Mesendoderm (in vitro differentiated cells): Measurements from ENCODE around the gene MTREX.

ENCODE experiments used
- DNase-seq: peaks from one replicate; pipeline ENCODE4 v3.0.0; 2013
- H2AK5ac ChIP-seq: 2 replicates; pipeline ENCODE4 v1.6.1; 2013; ENCODE audit warnings: low read length, inconsistent platforms
- H2BK120ac ChIP-seq: 2 replicates; pipeline ENCODE4 v1.6.1; 2013; ENCODE audit warnings: low read depth, mild to moderate bottlenecking, low read length, moderate library complexity, mixed read lengths
- H2BK15ac ChIP-seq: replicated peaks from 2 replicates; pipeline ENCODE4 v1.6.1; 2013; ENCODE audit warnings: low read depth, mild to moderate bottlenecking, moderate library complexity
- H2BK5ac ChIP-seq: 2 replicates; pipeline ENCODE4 v1.6.1; 2013; ENCODE audit warnings: low read length, inconsistent platforms
- H3K18ac ChIP-seq: 2 replicates; pipeline ENCODE4 v1.6.1; 2013; ENCODE audit warnings: mild to moderate bottlenecking, low read length, mixed read lengths
- H3K23ac ChIP-seq: one replicate; pipeline ENCODE4 v1.6.1; 2013; ENCODE audit warnings: low read length
- H3K27ac ChIP-seq: 2 replicates; pipeline ENCODE4 v1.5.1; 2013; ENCODE audit warnings: low read depth, mild to moderate bottlenecking, inconsistent platforms, low read length, moderate library complexity
- H3K27me3 ChIP-seq: 2 replicates; pipeline ENCODE4 v1.6.1; 2013; ENCODE audit warnings: low read length, control low read depth, mild to moderate bottlenecking, inconsistent platforms; ENCODE audit not compliant: insufficient read depth, poor library complexity
- H3K36me3 ChIP-seq: 2 replicates; pipeline ENCODE4 v1.6.1; 2013; ENCODE audit warnings: low read length, inconsistent platforms; ENCODE audit not compliant: control insufficient read depth, insufficient read depth
- H3K4ac ChIP-seq: one replicate; pipeline ENCODE4 v1.6.1; 2013; ENCODE audit warnings: low read depth, mild to moderate bottlenecking, low read length, moderate library complexity
- H3K4me1 ChIP-seq: 2 replicates; pipeline ENCODE4 v1.6.1; 2013; ENCODE audit warnings: low read depth, low read length, inconsistent platforms; ENCODE audit not compliant: control insufficient read depth
- H3K4me2 ChIP-seq: 2 replicates; pipeline ENCODE4 v1.6.1; 2013; ENCODE audit warnings: low read length
- H3K4me3 ChIP-seq: 2 replicates; pipeline ENCODE4 v1.5.1; 2013; ENCODE audit warnings: mild to moderate bottlenecking, low read length
- H3K56ac ChIP-seq: one replicate; pipeline ENCODE4 v1.6.1; 2013; ENCODE audit warnings: low read length
- H3K79me1 ChIP-seq: 2 replicates; pipeline ENCODE4 v1.6.1; 2013; ENCODE audit warnings: low read length, inconsistent platforms
- H3K79me2 ChIP-seq: 2 replicates; pipeline ENCODE4 v1.6.1; 2013; ENCODE audit warnings: mild to moderate bottlenecking, low read length; ENCODE audit not compliant: control insufficient read depth, insufficient read depth
- H3K9ac ChIP-seq: 2 replicates; pipeline ENCODE4 v1.6.1; 2013; ENCODE audit warnings: low read length, inconsistent platforms
- H4K5ac ChIP-seq: one replicate; pipeline ENCODE4 v1.6.1; 2013; ENCODE audit warnings: low read length
- H4K8ac ChIP-seq: one replicate; pipeline ENCODE4 v1.6.1; 2013; ENCODE audit warnings: low read depth, mild to moderate bottlenecking, control low read depth, low read length, moderate library complexity
- WGBS: extraction: QIAGEN DNeasy Blood & Tissue Kit; methylation state at CpG from one replicate; pipeline ENCODE4 v1.1.7; 2013; ENCODE audit warnings: low lambda C conversion rate, missing lambda C conversion rate; ENCODE audit not compliant: insufficient coverage; ENCODE audit errors: extremely low coverage; 5-methylcytosine and 5-hydroxymethylcytosine counted together

MTREX gene

GRCh38 chr5:55385846-55386245 lies 78.1 kb downstream of the MTREX start:
- Histone ChIP-seq H3K79me2 (no peaks in the 10 kb centered on the region), H2BK120ac (no peak overlapping the region), H3K56ac (no peak overlapping the region), H3K27me3 (no peaks in the 10 kb centered on the region), H2BK15ac (no peak overlapping the region), H3K4ac (no peak overlapping the region), H4K8ac (no peak overlapping the region), H3K79me1 (no peaks in the 10 kb centered on the region), H3K4me3 (no peak overlapping the region), H3K23ac (no peak overlapping the region), H3K9ac (no peak overlapping the region), H4K5ac (no peak overlapping the region), H2AK5ac (no peak overlapping the region), H2BK5ac (no peak overlapping the region), H3K36me3 (no peaks in the 10 kb centered on the region), H3K4me2 (no peak overlapping the region), H3K18ac (no peak overlapping the region), H3K4me1 (peaks cover 2% of the 10 kb centered on the region), H3K27ac (no peak overlapping the region)
- DNase-seq = no peak
- WGBS = no CpG with 5 or more reads among the region's 3 CpGs

DNA sequence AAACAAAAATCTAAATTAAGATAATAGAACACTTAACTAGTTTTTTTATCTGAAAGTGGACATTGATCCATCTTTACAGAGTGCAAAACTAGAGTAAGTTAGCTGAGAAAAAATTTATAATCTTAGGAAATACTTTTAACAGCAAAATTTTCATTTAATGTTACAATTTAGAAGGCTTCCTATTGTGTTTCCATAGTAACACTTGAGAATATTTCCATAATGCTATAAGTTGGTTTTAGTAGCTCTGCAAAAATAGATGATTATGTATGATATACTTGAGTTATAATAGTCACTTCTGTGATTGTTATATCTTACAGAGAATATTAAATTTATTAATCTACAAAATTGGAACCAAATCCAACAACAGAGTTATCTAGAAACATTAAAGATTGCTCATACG lies 78.6 kb downstream of the MTREX start:
- no peak overlapping the region for H2BK120ac ChIP-seq
- no peak overlapping the region for H3K56ac ChIP-seq
- H3K9ac ChIP-seq = no peak overlapping the region
- no peak overlapping the region for H4K5ac ChIP-seq
- no peak overlapping the region for H3K4me3 ChIP-seq
- H3K79me2 ChIP-seq = no peaks in the 10 kb centered on the region
- no peak for DNase-seq
- no peak overlapping the region for H3K4ac ChIP-seq
- H3K79me1 ChIP-seq = no peaks in the 10 kb centered on the region
- H3K27ac ChIP-seq = no peak overlapping the region
- no peak overlapping the region for H3K23ac ChIP-seq
- H2BK5ac ChIP-seq = no peak overlapping the region
- no CpG with 5 or more reads among the region's 1 CpG for WGBS
- H2AK5ac ChIP-seq = no peak overlapping the region
- H3K27me3 ChIP-seq = no peaks in the 10 kb centered on the region
- no peak overlapping the region for H3K4me2 ChIP-seq
- no peak overlapping the region for H3K18ac ChIP-seq
- H3K36me3 ChIP-seq = no peaks in the 10 kb centered on the region
- no peak overlapping the region for H2BK15ac ChIP-seq
- H4K8ac ChIP-seq = no peak overlapping the region
- H3K4me1 ChIP-seq = peaks cover 2% of the 10 kb centered on the region

GRCh38 chr5:55387865-55388264 lies 80.1 kb downstream of the MTREX start:
- no peak overlapping the region for H3K9ac ChIP-seq
- H3K56ac ChIP-seq = no peak overlapping the region
- H3K4me1 ChIP-seq = peaks cover 2% of the 10 kb centered on the region
- H2AK5ac ChIP-seq = no peak overlapping the region
- no peak overlapping the region for H3K18ac ChIP-seq
- 100% methylated on average over 1 of the region's 2 CpGs for WGBS
- H3K4ac ChIP-seq = no peak overlapping the region
- H2BK120ac ChIP-seq = no peak overlapping the region
- H3K79me2 ChIP-seq = no peaks in the 10 kb centered on the region
- no peak overlapping the region for H3K4me2 ChIP-seq
- H3K27me3 ChIP-seq = no peaks in the 10 kb centered on the region
- no peaks in the 10 kb centered on the region for H3K79me1 ChIP-seq
- no peak overlapping the region for H3K4me3 ChIP-seq
- H4K5ac ChIP-seq = no peak overlapping the region
- H4K8ac ChIP-seq = no peak overlapping the region
- no peak overlapping the region for H2BK5ac ChIP-seq
- no peak overlapping the region for H3K27ac ChIP-seq
- no peak for DNase-seq
- H2BK15ac ChIP-seq = no peak overlapping the region
- H3K36me3 ChIP-seq = no peaks in the 10 kb centered on the region
- H3K23ac ChIP-seq = no peak overlapping the region

DNA sequence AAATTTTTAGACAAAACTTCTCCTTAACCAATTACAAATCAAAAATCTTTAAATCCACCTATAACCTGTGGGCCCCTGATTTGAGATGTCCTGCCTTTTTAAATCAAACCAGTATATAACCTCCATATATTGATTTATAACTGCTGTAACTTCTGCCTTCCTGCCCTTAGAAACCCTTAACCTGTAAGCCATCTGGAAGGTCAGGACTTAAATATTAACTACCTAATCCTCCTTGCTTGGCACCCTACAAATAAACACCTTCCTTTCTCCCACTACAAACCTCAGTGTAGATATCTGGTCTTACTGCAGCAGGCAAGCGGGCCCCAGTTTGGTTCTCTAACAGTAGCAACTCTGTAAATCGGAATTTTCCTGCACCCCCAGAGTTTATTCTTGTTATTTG lies 83.9 kb downstream of the MTREX start:
- Histone ChIP-seq H2AK5ac (no peak overlapping the region), H3K9ac (no peak overlapping the region), H3K56ac (no peak overlapping the region), H3K27me3 (no peaks in the 10 kb centered on the region), H3K18ac (no peak overlapping the region), H2BK120ac (no peak overlapping the region), H3K4me1 (no peaks in the 10 kb centered on the region), H4K5ac (no peak overlapping the region), H4K8ac (no peak overlapping the region), H3K79me2 (no peaks in the 10 kb centered on the region), H3K23ac (no peak overlapping the region), H3K4me2 (no peak overlapping the region), H2BK5ac (no peak overlapping the region), H3K27ac (no peak overlapping the region), H3K4ac (no peak overlapping the region), H3K4me3 (no peak overlapping the region), H3K79me1 (no peaks in the 10 kb centered on the region), H2BK15ac (no peak overlapping the region), H3K36me3 (no peaks in the 10 kb centered on the region)
- WGBS = no CpG with 5 or more reads among the region's 2 CpGs
- DNase-seq = no peak

DNA sequence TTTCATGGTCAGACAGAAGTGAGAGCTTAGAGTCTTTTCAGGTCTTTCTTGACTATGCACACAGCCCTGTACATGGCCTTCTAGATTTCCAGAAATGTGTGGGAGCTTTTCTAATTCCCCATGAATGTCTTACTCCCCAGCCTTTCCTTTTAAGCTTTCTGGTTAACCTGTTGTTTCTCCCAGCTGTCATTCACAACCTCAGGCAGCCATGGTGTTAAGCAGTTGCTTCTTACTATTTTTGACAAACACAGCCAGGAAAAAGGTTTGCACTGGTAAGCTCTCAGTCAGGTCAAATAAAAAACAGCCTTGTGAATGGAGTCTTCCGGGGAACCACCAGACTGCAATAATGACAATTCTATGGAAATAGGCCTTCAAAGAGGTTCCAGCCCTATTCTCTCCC lies 84.9 kb downstream of the MTREX start:
- WGBS = no CpG with 5 or more reads among the region's 1 CpG
- H3K36me3 ChIP-seq = no peaks in the 10 kb centered on the region
- H3K4me2 ChIP-seq = no peak overlapping the region

DNA sequence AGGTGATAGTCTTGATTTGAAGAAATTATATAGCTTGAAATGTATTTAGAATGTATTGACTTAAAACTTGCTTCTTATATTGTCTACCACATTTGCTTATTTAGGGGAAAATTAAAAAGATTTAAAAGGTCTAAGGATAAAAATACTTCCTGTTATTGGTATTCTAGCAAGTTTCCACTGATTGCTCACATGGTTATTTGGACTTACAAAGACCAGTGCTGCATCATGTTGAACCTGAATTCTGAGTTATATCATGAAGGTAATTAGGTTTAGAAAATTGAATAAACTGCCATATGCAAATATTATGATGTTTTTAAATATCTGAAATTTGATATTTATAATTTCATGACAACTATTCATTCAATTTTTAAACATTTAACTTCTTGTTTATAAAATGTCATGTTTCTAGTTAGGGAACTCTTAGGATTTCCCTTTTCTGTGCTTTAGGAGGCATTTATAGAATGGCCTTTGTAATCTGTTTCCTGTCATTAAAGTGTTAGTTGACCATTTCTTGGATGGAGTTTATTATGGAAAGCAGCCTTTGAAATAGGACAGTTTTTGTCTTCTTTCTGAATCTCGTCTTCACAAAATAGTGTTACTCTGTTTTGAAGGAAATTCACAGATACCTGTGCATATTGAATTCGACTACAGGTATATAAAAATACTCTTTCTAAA lies 85.8 kb downstream of the MTREX start:
- Histone ChIP-seq H3K18ac (no peak overlapping the region), H3K23ac (no peak overlapping the region), H2BK5ac (no peak overlapping the region), H3K79me2 (no peaks in the 10 kb centered on the region), H3K4me2 (no peak overlapping the region), H3K56ac (no peak overlapping the region), H3K27me3 (no peaks in the 10 kb centered on the region), H3K4me3 (no peak overlapping the region), H4K5ac (no peak overlapping the region), H3K4me1 (no peaks in the 10 kb centered on the region), H3K4ac (no peak overlapping the region), H3K9ac (no peak overlapping the region), H2AK5ac (no peak overlapping the region), H2BK15ac (no peak overlapping the region), H4K8ac (no peak overlapping the region), H3K27ac (no peak overlapping the region), H3K79me1 (no peaks in the 10 kb centered on the region), H2BK120ac (no peak overlapping the region), H3K36me3 (no peaks in the 10 kb centered on the region)
- DNase-seq = no peak
- no CpG with 5 or more reads among the region's 2 CpGs for WGBS

More for the DNA sequence above, 84.9 kb downstream of the MTREX start:
- Histone ChIP-seq H2AK5ac (no peak overlapping the region), H2BK15ac (no peak overlapping the region), H4K8ac (no peak overlapping the region), H3K23ac (no peak overlapping the region), H2BK120ac (no peak overlapping the region), H4K5ac (no peak overlapping the region), H3K27ac (no peak overlapping the region), H3K79me1 (no peaks in the 10 kb centered on the region), H3K27me3 (no peaks in the 10 kb centered on the region), H3K79me2 (no peaks in the 10 kb centered on the region), H3K4me3 (no peak overlapping the region), H3K4me1 (no peaks in the 10 kb centered on the region), H3K9ac (no peak overlapping the region), H2BK5ac (no peak overlapping the region), H3K56ac (no peak overlapping the region), H3K18ac (no peak overlapping the region), H3K4ac (no peak overlapping the region)
- no peak for DNase-seq
